ENCODE data around the gene CAMK2N1.

The CAMK2N1 gene

DNA sequence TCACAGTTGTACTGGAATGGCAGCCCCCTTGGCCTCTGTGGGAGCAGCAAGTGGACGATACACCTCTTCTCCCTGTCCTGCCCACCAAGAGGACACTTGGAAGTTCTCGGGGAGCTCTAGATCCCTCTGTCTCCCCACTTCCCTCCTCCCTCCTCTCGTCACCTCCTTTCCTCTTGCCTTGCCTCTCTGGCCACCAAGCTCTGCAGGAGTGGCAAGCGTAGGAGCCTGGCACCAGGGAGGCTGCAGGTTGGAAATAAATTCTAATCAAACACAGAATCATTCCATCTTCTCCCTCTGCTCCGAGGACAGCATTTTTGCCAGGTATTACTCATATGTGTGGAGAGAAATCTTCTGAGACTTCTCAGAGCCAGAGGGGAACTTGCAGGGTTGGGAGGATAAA lies 20.8 kb downstream of the CAMK2N1 start:
- H3K27me3 ChIP-seq (ENCODE audit: control insufficient read depth, insufficient read depth, low read length): peaks cover 33% of the 10 kb centered on the region
- H3K4me1 ChIP-seq (ENCODE audit: control insufficient read depth, insufficient read depth, low read length): no peaks in the 10 kb centered on the region
- H3K4me3 ChIP-seq (ENCODE audit: low read depth, low read length): no peak overlapping the region
- H3K9ac ChIP-seq (ENCODE audit: low read depth, low read length): no peak overlapping the region
- H3K36me3 ChIP-seq (ENCODE audit: control insufficient read depth, insufficient read depth, low read length): no peaks in the 10 kb centered on the region
- H3K9me3 ChIP-seq (ENCODE audit: control insufficient read depth, insufficient read depth, low read length): peaks cover 8% of the 10 kb centered on the region; the same call in 1 of the 2 replicates
- no peak overlapping the region for H3K27ac ChIP-seq (ENCODE audit: low read depth, low read length)

DNA sequence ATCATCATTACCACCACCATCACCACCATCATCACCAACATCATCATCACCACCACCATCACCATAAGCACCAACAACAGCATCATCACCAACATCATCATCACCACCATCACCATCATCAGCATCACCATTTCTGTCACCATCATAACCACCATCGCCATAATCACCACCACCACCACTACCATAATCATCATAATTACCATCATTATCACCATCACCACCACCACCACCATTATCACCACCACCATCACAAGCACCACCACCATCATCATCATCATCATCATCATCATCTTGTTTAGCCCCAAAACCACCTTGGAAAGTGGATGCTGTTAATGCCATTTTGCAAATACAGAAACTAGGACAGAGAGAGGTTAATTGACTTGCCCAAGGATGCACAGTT lies 22.5 kb downstream of the CAMK2N1 start:
- peaks cover 31% of the 10 kb centered on the region for H3K27me3 ChIP-seq (ENCODE audit: control insufficient read depth, insufficient read depth, low read length)
- H3K4me3 ChIP-seq (ENCODE audit: low read depth, low read length): no peak overlapping the region
- H3K27ac ChIP-seq (ENCODE audit: low read depth, low read length): no peak overlapping the region
- H3K36me3 ChIP-seq (ENCODE audit: control insufficient read depth, insufficient read depth, low read length): no peaks in the 10 kb centered on the region
- H3K9me3 ChIP-seq (ENCODE audit: control insufficient read depth, insufficient read depth, low read length): peaks cover 8% of the 10 kb centered on the region; the same call in 1 of the 2 replicates
- no peak overlapping the region for H3K9ac ChIP-seq (ENCODE audit: low read depth, low read length)
- no peaks in the 10 kb centered on the region for H3K4me1 ChIP-seq (ENCODE audit: control insufficient read depth, insufficient read depth, low read length)

DNA sequence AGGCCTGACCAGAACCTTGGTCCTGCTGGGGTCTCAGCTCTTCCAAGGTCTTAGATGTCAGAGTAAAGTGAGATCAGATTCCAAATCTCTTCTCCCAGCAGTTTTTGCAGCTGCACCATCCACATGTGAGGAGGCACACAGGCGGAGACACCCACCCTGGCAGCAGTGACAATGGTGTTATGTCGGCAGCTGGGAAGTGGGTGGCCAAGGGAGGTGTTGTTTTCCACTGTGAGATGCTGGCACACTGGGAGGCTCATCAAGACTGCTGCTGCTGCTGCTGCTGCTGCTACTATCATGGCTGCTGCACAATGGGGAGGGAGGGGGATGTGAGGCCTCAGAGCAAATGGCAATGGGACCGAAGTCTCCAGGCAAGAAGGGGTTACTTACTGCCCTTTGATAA lies 23.6 kb downstream of the CAMK2N1 start:
- Histone ChIP-seq H3K4me1 (ENCODE audit: control insufficient read depth, insufficient read depth, low read length) (no peaks in the 10 kb centered on the region), H3K36me3 (ENCODE audit: control insufficient read depth, insufficient read depth, low read length) (no peaks in the 10 kb centered on the region), H3K27ac (ENCODE audit: low read depth, low read length) (no peak overlapping the region)

DNA sequence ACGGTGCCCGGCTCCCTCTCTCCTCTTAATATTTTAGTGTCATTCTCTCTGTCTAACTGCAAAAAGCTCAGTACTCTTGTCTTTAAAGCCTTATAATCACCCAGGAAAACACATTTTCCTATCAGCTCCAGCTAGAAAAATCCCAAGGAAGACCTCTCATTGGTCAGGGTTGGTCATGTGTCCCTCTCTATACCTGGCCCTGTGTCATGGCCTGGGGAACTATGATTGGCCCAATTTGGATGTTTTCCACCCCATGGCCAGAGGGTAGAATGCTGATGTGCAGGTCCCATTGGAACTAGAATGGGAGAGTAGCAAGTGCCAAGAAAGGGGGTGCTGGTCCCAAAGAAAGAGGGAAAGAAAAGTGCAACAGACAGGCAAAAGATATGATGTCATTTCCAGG lies 27.3 kb downstream of the CAMK2N1 start:
- Histone ChIP-seq H3K9ac (ENCODE audit: low read depth, low read length) (no peak overlapping the region), H3K4me1 (ENCODE audit: control insufficient read depth, insufficient read depth, low read length) (no peaks in the 10 kb centered on the region), H3K9me3 (ENCODE audit: control insufficient read depth, insufficient read depth, low read length) (peaks cover 8% of the 10 kb centered on the region; the same call in 1 of the 2 replicates), H3K36me3 (ENCODE audit: control insufficient read depth, insufficient read depth, low read length) (no peaks in the 10 kb centered on the region), H3K27ac (ENCODE audit: low read depth, low read length) (no peak overlapping the region), H3K27me3 (ENCODE audit: control insufficient read depth, insufficient read depth, low read length) (no peaks in the 10 kb centered on the region), H3K4me3 (ENCODE audit: low read depth, low read length) (no peak overlapping the region)

More for the DNA sequence above, 23.6 kb downstream of the CAMK2N1 start:
- Histone ChIP-seq H3K9me3 (ENCODE audit: control insufficient read depth, insufficient read depth, low read length) (peaks cover 8% of the 10 kb centered on the region; the same call in 1 of the 2 replicates), H3K4me3 (ENCODE audit: low read depth, low read length) (no peak overlapping the region), H3K9ac (ENCODE audit: low read depth, low read length) (no peak overlapping the region), H3K27me3 (ENCODE audit: control insufficient read depth, insufficient read depth, low read length) (peaks cover 23% of the 10 kb centered on the region)

DNA sequence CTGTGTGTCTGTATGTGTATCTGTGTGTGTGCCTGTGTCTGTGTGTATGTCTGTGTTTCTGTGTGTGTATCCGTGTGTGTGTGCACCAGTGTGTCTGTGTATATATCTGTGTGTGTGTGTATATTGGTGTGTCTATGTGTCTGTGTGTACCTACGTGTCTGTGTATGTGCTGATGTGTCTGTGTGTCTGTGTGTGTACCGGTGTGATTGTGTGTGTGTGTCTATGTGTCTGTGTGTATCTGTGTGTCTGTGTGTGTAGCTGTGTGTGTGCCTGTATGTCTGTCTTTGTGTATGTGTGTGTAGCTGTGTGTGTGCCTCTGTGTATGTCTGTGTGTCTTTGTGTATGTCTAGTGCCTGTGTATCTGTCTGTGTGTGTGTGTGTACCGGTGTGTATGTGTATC lies 32.0 kb downstream of the CAMK2N1 start:
- peaks cover 5% of the 10 kb centered on the region; the same call in 1 of the 2 replicates for H3K4me1 ChIP-seq (ENCODE audit: control insufficient read depth, insufficient read depth, low read length)
- no peak overlapping the region for H3K4me3 ChIP-seq (ENCODE audit: low read depth, low read length)
- H3K9me3 ChIP-seq (ENCODE audit: control insufficient read depth, insufficient read depth, low read length): no peaks in the 10 kb centered on the region
- H3K27me3 ChIP-seq (ENCODE audit: control insufficient read depth, insufficient read depth, low read length): no peaks in the 10 kb centered on the region
- H3K9ac ChIP-seq (ENCODE audit: low read depth, low read length): no peak overlapping the region
- no peaks in the 10 kb centered on the region for H3K36me3 ChIP-seq (ENCODE audit: control insufficient read depth, insufficient read depth, low read length)
- H3K27ac ChIP-seq (ENCODE audit: low read depth, low read length): no peak overlapping the region

DNA sequence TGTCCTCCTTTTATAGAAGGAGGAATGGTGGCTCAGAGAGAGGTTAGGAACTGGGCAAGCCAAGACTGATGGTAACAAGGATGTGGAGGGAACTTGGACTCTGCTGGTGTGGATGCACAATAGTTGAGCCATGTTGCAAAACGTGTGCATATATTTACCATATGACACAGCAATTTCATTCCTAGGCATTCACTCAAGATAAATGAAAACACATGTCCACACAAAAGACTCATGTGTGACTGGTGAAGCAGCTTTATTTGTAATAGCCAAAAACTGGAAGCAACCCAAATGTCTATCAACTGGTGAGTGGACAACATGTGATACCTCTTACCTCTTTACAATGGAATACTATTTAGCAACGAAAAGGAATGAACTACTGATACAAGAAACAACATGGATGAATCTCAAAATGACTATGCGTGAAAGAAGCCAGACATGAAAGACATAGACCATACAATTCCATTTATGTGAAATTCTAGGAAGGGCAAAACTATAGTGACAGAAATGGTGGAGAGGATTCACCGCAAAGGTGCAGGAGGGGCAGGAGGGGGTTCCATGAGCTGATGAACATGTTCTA lies 36.2 kb downstream of the CAMK2N1 start:
- H3K9ac ChIP-seq (ENCODE audit: low read depth, low read length): no peak overlapping the region
- H3K4me3 ChIP-seq (ENCODE audit: low read depth, low read length): no peak overlapping the region
- peaks cover 14% of the 10 kb centered on the region; the same call in 1 of the 2 replicates for H3K4me1 ChIP-seq (ENCODE audit: control insufficient read depth, insufficient read depth, low read length)
- H3K36me3 ChIP-seq (ENCODE audit: control insufficient read depth, insufficient read depth, low read length): no peaks in the 10 kb centered on the region
- H3K27me3 ChIP-seq (ENCODE audit: control insufficient read depth, insufficient read depth, low read length): no peaks in the 10 kb centered on the region
- H3K9me3 ChIP-seq (ENCODE audit: control insufficient read depth, insufficient read depth, low read length): no peaks in the 10 kb centered on the region
- no peak overlapping the region for H3K27ac ChIP-seq (ENCODE audit: low read depth, low read length)

DNA sequence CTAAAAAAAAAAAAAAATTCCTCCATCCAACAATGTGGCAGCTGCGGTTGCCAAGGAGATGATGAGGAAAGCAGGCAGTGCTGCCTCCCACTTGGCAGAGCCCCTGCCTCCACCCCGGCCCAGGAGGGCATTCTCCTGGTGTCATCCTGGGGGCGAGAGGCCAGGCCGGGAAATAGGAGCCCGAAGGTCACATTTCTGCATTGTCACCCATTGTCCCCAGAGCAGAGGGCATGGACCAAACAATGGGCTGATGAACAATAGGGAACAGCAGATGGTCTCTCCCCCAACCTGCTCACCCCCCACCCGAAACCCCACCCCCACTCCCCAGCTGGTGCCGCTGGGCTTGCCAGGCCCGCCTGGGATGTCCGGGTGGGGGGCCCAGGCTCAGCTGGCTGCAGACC lies 37.3 kb downstream of the CAMK2N1 start:
- Histone ChIP-seq H3K4me3 (ENCODE audit: low read depth, low read length) (no peak overlapping the region), H3K36me3 (ENCODE audit: control insufficient read depth, insufficient read depth, low read length) (no peaks in the 10 kb centered on the region), H3K9ac (ENCODE audit: low read depth, low read length) (no peak overlapping the region), H3K27ac (ENCODE audit: low read depth, low read length) (no peak overlapping the region), H3K4me1 (ENCODE audit: control insufficient read depth, insufficient read depth, low read length) (peaks cover 14% of the 10 kb centered on the region; the same call in 1 of the 2 replicates), H3K9me3 (ENCODE audit: control insufficient read depth, insufficient read depth, low read length) (no peaks in the 10 kb centered on the region), H3K27me3 (ENCODE audit: control insufficient read depth, insufficient read depth, low read length) (no peaks in the 10 kb centered on the region)

DNA sequence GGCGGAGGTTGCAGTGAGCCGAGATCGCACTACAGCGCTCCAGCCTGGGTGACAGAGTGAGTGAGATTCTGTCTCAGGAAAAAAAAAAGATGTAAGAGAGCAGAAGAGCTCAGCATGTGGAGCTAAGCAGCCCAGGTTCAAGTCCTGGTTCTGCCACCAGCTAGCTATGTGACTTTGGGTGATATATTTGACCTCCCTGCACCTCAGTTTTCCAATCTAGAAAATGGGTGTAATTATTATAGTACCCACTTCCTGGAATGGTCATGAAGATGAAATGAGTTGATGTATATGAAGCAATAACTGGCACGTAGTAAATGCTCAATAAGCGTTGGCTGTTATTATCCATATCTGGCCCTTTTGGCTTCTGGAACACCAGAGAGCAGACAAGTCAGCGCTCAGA lies 38.2 kb downstream of the CAMK2N1 start:
- Histone ChIP-seq H3K27me3 (ENCODE audit: control insufficient read depth, insufficient read depth, low read length) (no peaks in the 10 kb centered on the region), H3K9ac (ENCODE audit: low read depth, low read length) (no peak overlapping the region), H3K4me1 (ENCODE audit: control insufficient read depth, insufficient read depth, low read length) (peaks cover 14% of the 10 kb centered on the region; the same call in 1 of the 2 replicates), H3K27ac (ENCODE audit: low read depth, low read length) (no peak overlapping the region), H3K9me3 (ENCODE audit: control insufficient read depth, insufficient read depth, low read length) (no peaks in the 10 kb centered on the region), H3K36me3 (ENCODE audit: control insufficient read depth, insufficient read depth, low read length) (no peaks in the 10 kb centered on the region), H3K4me3 (ENCODE audit: low read depth, low read length) (no peak overlapping the region)

DNA sequence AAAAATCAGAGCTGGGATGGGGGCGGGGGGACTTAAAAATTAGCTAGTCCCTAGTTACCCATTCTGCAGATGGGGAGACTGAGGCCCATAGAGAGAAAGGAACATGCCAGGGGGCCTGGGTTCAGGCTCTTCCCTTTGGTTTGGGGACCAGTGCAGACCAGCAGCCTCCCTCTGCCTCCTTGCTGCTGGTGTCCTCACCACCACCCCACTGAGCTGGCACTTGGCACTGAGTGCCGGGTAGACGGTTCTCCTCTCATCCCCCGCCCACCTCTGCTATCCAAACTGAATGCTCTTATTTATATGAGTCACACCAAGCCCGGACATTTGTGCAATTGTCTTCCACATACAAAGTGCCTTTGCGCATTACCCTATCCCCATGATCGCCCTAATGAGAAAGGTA lies 39.2 kb downstream of the CAMK2N1 start:
- H3K9ac ChIP-seq (ENCODE audit: low read depth, low read length): no peak overlapping the region
- no peaks in the 10 kb centered on the region for H3K9me3 ChIP-seq (ENCODE audit: control insufficient read depth, insufficient read depth, low read length)
- H3K4me1 ChIP-seq (ENCODE audit: control insufficient read depth, insufficient read depth, low read length): peaks cover 14% of the 10 kb centered on the region; the same call in 1 of the 2 replicates
- no peak overlapping the region for H3K4me3 ChIP-seq (ENCODE audit: low read depth, low read length)
- H3K27me3 ChIP-seq (ENCODE audit: control insufficient read depth, insufficient read depth, low read length): no peaks in the 10 kb centered on the region
- no peak overlapping the region for H3K27ac ChIP-seq (ENCODE audit: low read depth, low read length)
- H3K36me3 ChIP-seq (ENCODE audit: control insufficient read depth, insufficient read depth, low read length): no peaks in the 10 kb centered on the region

DNA sequence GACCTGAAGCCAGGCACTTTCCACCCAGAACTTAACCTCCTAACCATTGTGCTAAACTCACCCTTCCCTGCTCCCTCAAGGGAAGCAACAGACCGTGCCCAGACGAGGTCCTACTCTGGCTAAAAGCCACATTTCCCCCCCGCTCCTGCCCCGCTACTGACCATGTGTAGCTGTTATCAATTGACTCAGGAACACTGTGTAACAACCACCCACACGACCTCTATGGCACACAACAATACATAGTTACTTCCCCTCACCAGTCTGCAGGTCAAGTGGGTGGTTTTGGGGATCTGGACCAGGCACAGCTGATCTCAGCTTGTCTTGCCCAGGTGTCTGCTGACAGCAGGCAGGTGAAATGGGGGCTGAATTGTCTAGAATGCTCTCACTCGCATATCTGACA lies 40.1 kb downstream of the CAMK2N1 start:
- Histone ChIP-seq H3K36me3 (ENCODE audit: control insufficient read depth, insufficient read depth, low read length) (no peaks in the 10 kb centered on the region), H3K9ac (ENCODE audit: low read depth, low read length) (no peak overlapping the region), H3K4me1 (ENCODE audit: control insufficient read depth, insufficient read depth, low read length) (peaks cover 14% of the 10 kb centered on the region; the same call in 1 of the 2 replicates), H3K4me3 (ENCODE audit: low read depth, low read length) (no peak overlapping the region), H3K9me3 (ENCODE audit: control insufficient read depth, insufficient read depth, low read length) (no peaks in the 10 kb centered on the region), H3K27me3 (ENCODE audit: control insufficient read depth, insufficient read depth, low read length) (no peaks in the 10 kb centered on the region), H3K27ac (ENCODE audit: low read depth, low read length) (no peak overlapping the region)

DNA sequence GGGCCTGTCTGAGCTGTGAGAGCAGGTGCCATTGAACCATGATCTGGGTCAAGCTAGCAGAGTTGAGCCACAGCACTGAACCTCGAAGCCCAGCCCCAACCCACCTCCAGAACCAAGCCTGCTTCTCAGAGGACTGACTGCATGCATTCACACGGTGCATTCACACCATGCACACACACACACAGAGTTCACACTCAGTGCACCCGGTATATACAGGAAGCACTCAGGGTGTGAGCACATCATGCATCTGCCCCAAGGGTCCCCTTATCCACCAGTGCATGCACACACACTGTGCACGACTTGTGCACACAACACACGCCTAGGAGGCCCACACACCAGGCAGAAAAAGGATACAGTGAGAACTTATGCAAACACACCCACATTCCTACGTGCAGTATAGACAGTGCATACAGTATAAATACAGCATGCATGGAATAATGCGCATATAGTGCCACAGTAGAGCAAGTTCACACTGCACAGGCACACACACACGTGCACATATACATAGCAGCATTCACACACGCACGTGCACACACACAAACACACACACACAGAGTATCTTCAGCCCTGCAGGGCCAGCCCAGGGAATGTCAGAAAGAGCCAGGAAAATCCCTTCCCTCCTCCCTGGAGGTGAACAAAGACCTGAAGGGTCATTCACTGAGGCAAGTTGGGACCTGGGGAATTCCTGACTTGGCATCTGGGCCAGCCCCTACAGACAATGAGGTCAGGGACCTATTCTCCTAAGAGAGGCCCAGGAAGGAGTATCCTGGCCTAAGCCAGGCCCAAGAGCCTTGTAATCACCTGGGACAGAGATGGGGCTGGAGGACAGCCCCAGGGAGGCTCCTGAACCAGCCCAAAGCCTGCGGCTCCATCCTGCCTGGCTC lies 42.1 kb downstream of the CAMK2N1 start:
- H3K4me1 ChIP-seq (ENCODE audit: control insufficient read depth, insufficient read depth, low read length): peaks cover 8% of the 10 kb centered on the region; the same call in 1 of the 2 replicates
- H3K27me3 ChIP-seq (ENCODE audit: control insufficient read depth, insufficient read depth, low read length): no peaks in the 10 kb centered on the region
- H3K27ac ChIP-seq (ENCODE audit: low read depth, low read length): no peak overlapping the region
- H3K36me3 ChIP-seq (ENCODE audit: control insufficient read depth, insufficient read depth, low read length): no peaks in the 10 kb centered on the region
- no peak overlapping the region for H3K9ac ChIP-seq (ENCODE audit: low read depth, low read length)
- no peak overlapping the region for H3K4me3 ChIP-seq (ENCODE audit: low read depth, low read length)
- no peaks in the 10 kb centered on the region for H3K9me3 ChIP-seq (ENCODE audit: control insufficient read depth, insufficient read depth, low read length)

Data from HUES48 (cell line).